Epithelial cell of esophagus (primary cell): ENCODE measurements around the gene LIPG.

Source experiments
- DNase-seq: peaks from one replicate; pipeline ENCODE4 v3.0.0; 2010; ENCODE audit warnings: low read depth
- H3K4me3 ChIP-seq: 2 replicates; pipeline ENCODE4 v1.5.1; 2011; ENCODE audit warnings: mild to moderate bottlenecking, low read length, control low read depth
- TF ChIP-seq, protein P1 (sequence below): IDR thresholded peaks from 2 replicates; pipeline ENCODE4 v1.5.1; 2011; ENCODE audit warnings: low read depth, mild to moderate bottlenecking, low read length, control low read depth, inconsistent platforms; ENCODE audit not compliant: insufficient read depth; ENCODE audit errors: missing control alignments

LIPG gene

DNA sequence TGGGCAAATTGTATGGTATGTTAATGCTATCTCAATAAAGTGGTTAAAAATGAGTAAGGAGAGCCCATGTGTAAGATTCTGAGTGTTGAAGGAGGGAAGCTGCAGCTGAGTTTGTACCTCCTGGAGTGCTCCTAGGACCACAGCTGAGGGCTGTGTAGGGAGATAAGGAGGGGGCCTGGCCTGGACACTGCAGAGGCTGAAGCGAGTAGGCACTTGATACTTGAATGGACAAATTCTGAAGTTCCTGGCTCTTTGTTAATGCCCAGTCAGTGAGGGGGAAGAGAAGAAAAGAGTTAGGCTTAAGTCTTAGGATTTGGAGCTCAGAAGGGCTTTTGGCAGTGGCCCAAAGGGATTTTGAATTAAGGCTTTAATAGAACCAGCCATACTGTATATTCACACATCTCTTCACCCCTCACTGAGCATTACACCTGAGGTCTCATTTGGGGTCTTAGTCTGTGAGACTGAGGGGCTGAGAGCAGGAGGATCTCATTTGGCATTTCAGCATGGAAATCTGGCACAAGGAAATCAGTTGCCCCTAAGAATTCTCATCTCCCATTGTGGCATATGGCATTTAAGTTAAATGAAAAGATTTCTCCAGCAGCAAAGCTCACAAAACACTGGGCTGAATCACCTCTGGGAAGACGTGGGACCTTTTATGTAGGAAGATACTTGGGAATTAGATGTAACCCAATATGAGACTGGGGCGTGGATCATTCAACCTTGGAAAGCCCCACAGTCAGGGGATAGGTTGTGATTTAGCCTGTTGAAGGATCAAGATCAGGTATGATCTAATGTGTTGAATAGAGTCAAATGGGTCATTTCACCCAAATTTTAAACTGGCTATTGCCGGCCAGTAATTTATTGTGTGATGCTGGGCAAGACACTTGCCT lies 46.8 kb downstream of the LIPG start:
- no peak overlapping the region for H3K4me3 ChIP-seq
- TF ChIP-seq, protein P1, sequence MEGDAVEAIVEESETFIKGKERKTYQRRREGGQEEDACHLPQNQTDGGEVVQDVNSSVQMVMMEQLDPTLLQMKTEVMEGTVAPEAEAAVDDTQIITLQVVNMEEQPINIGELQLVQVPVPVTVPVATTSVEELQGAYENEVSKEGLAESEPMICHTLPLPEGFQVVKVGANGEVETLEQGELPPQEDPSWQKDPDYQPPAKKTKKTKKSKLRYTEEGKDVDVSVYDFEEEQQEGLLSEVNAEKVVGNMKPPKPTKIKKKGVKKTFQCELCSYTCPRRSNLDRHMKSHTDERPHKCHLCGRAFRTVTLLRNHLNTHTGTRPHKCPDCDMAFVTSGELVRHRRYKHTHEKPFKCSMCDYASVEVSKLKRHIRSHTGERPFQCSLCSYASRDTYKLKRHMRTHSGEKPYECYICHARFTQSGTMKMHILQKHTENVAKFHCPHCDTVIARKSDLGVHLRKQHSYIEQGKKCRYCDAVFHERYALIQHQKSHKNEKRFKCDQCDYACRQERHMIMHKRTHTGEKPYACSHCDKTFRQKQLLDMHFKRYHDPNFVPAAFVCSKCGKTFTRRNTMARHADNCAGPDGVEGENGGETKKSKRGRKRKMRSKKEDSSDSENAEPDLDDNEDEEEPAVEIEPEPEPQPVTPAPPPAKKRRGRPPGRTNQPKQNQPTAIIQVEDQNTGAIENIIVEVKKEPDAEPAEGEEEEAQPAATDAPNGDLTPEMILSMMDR = no peak
- DNase-seq = peak; percentile 81

DNA sequence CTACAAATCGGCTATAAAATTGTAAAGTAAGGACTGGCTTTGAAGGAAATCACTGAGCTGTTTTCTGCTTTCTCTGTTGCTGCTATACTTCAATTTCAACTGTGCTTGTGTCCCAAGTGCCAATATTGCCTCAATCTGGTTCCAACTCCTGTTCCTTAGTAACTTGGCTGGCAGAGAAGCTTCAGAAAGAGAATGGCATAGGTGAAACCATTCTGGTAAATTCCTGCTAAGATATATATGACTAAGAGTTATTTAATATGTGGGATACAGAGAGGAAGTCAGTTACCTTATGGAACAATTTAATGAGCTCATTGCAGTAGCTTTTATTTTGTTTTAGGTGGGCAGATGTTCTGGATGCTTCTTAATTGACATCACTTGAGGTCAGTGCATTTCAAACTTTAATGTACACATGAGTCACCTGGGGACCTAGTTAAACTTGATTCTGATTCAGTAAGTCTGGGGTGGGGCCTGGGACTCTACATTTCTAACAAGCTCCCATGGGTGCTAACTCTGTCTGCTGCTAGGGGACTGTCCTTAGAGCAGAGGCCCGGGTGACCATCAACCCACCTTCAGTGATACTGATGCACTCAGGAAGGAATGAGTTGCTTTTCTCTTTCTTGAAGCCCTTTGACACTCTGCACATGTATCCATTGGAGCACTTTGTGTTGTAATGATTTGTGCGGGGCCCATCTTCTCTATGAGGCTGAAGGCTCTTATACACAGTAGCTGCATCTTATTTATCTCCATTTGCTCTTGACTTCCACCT lies 47.6 kb downstream of the LIPG start:
- DNase-seq = peak; percentile 98
- TF ChIP-seq, protein P1 = no peak
- H3K4me3 ChIP-seq = no peak overlapping the region

DNA sequence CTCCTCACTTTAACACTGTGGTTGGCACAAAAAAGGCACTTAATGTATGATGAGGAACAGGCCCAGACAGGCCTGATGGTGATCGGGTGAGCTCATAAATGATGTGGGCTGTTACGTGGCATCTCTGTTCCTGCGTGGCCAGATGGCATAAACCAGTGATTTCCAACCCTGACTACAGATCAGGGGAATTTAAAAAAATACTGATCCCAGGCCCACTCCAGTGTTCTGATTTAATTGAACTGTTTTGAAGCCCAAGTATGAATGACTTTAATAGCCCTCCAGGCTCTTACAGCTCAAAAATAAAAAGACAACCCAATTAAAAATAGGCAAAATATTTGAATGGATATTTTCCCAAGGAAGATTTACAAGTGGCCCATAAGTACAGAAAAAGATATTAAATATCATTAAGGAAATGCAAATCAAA lies 48.2 kb downstream of the LIPG start:
- H3K4me3 ChIP-seq = no peak overlapping the region
- peak; percentile 97 for DNase-seq
- TF ChIP-seq, protein P1 = no peak

DNA sequence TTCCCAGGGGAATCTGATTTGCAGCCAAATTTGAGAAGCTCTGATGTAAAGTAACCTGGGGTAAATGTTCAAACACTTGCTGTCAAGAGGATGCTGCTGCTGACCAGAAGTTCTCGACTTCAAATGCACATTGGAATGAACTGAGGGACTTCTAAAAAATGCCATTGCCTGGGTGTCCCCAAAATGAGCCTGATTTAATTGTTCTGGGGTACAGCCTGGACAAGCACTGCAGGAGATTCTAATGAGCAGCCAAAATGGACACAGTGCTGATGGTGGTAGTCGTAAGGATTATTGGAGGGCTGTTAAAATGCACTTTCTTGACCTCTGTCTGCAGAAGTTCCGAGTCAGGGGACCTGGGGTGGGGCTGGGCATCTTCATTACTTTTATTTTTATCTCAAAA lies 49.5 kb downstream of the LIPG start:
- no peak overlapping the region for H3K4me3 ChIP-seq
- no peak for DNase-seq
- TF ChIP-seq, protein P1 = no peak

DNA sequence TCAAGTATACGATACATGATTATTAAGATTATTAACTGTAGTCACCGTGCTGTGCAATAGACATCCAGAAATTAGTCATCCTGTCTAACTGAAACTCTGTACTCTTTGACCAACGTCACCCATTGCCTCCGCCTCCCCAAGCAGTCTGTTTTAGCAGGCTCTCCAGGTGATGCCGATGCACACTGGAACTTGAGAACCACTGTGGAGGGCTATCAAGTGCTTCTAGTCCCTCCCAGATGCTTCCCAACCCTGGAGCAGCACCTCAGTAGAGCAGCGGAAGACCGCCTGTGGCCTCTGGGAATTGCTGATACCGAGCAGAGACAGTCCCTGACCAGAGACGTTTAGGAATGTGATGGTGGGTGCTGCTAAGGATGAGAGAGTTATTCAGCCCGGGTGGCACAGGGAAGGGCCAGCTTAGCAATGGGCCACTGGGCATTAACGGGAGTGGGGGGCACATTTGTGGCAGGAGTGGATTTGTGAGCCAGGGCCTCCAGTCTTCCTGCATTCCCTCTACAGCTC lies 50.7 kb downstream of the LIPG start:
- DNase-seq = peak; percentile 35
- no peak overlapping the region for H3K4me3 ChIP-seq
- TF ChIP-seq, protein P1 = no peak

DNA sequence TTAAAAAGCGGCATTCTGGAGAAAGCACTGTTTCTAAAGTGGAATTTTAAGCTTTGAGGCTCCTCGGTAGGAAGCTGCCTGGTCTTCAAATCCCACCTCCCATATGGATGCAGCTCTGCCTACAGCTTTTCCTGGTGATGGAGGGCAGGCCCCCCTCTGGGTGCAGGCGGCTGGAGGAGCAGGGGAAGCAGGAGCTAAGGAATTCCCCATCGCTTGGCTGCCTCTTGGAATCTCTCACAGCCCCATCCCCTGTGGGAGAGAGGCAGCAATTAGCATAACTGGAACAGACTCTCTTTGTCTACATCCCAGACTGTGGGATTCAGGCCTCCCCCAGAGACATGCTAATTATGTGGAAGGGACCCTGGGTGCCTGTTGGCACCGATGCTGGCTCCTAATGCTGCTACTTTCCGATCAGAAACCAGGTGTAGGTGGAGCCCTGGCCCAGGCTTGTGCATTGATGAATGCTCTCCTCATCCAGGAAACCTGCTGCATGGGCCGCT lies 51.3 kb downstream of the LIPG start:
- no peak overlapping the region for H3K4me3 ChIP-seq
- TF ChIP-seq, protein P1 = no peak
- DNase-seq = no peak
